GM12874 (cell line): Measurements from ENCODE around the gene COL4A2.

Experiments used
- TF ChIP-seq, protein P1 (sequence below): IDR thresholded peaks from 2 replicates; pipeline ENCODE4 v1.5.1; 2011; ENCODE audit warnings: low read depth, mild to moderate bottlenecking, control low read depth, low read length, moderate library complexity; ENCODE audit not compliant: insufficient read depth

Gene COL4A2

DNA sequence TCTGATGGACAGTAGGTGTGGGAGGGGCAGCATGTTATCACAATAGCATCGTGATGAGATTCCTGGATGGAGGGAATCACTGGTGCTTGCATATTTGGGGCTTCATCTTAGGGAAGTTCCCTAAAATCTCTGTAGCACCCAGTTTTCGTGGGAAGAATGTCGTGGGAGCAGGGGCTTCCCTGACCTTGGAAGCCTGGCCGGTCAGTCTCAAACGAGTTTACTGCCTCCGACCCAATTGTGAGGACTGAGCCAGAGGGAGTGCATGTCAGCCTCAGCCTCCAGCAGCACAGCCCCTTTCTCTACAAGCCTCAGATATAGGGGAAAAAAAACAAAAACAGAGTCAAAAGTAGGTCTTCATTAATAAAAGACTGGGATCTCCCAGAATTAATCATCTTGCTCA lies 32.2 kb downstream of the COL4A2 start:
- TF ChIP-seq, protein P1, sequence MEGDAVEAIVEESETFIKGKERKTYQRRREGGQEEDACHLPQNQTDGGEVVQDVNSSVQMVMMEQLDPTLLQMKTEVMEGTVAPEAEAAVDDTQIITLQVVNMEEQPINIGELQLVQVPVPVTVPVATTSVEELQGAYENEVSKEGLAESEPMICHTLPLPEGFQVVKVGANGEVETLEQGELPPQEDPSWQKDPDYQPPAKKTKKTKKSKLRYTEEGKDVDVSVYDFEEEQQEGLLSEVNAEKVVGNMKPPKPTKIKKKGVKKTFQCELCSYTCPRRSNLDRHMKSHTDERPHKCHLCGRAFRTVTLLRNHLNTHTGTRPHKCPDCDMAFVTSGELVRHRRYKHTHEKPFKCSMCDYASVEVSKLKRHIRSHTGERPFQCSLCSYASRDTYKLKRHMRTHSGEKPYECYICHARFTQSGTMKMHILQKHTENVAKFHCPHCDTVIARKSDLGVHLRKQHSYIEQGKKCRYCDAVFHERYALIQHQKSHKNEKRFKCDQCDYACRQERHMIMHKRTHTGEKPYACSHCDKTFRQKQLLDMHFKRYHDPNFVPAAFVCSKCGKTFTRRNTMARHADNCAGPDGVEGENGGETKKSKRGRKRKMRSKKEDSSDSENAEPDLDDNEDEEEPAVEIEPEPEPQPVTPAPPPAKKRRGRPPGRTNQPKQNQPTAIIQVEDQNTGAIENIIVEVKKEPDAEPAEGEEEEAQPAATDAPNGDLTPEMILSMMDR: no peak

GRCh38 chr13:110339975-110340550 lies 33.0 kb downstream of the COL4A2 start:
- TF ChIP-seq, protein P1: no peak

- TF ChIP-seq, protein P1: no peak
Observed at GRCh38 chr13:110340812-110341444, 33.8 kb downstream of the COL4A2 start.

- TF ChIP-seq, protein P1: no peak
Observed at GRCh38 chr13:110341445-110342244, 34.6 kb downstream of the COL4A2 start.

DNA sequence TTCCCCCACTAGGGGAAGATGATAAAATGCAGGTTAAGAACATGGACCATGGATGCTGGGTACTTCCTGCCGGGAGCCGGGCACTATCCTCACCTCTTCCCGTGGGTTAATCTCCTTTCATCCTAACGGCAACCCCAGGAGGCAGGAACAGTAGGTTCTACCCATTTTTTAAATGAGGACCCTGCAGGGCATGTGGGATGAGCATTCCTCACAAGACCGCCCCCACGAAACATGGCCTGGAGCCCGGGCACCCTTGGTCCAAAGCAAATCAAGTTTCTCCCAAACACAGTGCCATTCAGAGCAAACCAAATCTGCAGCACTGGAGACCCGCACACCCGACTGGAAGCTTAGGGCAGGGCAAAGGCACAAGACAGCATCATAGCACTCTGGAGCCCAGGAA lies 35.4 kb downstream of the COL4A2 start:
- TF ChIP-seq, protein P1: no peak

DNA sequence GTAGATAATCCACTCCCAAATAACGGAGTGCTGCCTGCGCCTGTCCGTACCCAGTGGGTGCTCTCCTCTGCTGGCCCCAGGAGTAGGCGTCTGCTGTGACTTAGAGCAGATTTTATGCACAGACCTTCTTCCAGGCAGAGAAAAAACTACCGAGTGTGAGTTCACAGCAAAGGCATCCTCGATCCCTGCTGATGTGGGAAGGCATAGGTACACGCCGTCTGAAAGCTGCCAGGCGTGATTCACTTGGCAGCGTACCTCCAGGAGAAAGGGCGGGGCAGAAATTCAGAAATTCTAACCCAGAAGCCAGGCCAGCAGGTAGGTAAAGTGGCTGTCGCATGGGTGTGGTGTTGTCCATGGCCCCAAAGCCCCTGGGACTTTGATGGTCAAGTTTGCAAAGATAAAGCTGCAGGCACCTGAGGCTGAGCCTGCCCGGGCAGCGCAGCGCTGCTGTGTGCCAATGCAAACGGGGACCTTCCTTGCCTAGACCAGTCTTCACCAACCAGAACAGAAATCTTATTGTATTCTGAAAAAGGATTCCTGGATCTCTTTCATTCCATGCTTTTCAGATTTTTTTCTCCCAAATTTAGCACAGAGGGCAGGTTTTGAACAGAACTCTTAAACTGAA lies 36.3 kb downstream of the COL4A2 start:
- TF ChIP-seq, protein P1: no peak

DNA sequence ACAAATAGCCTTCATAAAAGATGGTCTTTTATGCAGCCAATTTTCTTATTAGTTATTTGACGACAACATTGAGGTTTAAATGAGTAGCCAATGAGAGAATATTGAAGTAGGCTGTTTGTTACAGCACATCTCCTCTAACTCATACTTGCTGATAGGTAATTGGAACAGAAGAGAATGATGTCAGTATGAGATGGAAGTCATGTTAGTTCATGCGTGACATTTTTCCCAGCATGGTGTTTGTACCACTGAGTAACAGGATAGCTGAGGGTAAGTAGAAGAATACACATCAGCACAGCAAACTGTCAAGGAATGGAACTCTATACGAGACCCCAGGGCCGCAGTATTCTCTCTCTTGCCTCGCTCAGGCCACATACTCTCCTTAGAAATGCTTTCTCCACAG lies 37.2 kb downstream of the COL4A2 start:
- TF ChIP-seq, protein P1: no peak
